HepG2 (cell line): ENCODE measurements around the gene DGUOK. TPM values are rescaled to one million over a fixed set of nuclear protein-coding genes. Genes with fewer than 3 reads are reported as not detected.

Experiments
- CENPX ChIP-seq: sonication (generic); formaldehyde crosslinking; IDR thresholded peaks from 2 replicates; pipeline ENCODE4 v1.9.0; 2021; ENCODE audit warnings: mild to moderate bottlenecking, missing genetic modification reagents, moderate library complexity
- EEA1 ChIP-seq: sonication (generic); formaldehyde crosslinking; IDR thresholded peaks from 2 replicates; pipeline ENCODE4 v1.5.1; 2020; ENCODE audit warnings: mild to moderate bottlenecking, missing genetic modification reagents, borderline replicate concordance
- GFI1 ChIP-seq: sonication (generic); formaldehyde crosslinking; IDR thresholded peaks from 2 replicates; pipeline ENCODE4 v1.5.0; 2020; ENCODE audit warnings: missing genetic modification reagents, mild to moderate bottlenecking, borderline replicate concordance
- HNF4G ChIP-seq, 2 experiments: sonication (generic) in 1 of 2; formaldehyde crosslinking in 1 of 2; IDR thresholded peaks; 2 replicates each; pipeline versions ENCODE4 v1.4.0 to v1.6.1; 2011 to 2020; ENCODE audit warnings: borderline replicate concordance in 2 of 2, low read depth in 2 of 2, mild to moderate bottlenecking in 2 of 2, low read length in 1 of 2, missing genetic modification reagents in 1 of 2, moderate library complexity in 1 of 2
- MED13 ChIP-seq: sonication (generic); formaldehyde crosslinking; IDR thresholded peaks from 2 replicates; pipeline ENCODE4 v1.5.0; 2020; ENCODE audit warnings: missing genetic modification reagents
- RFXANK ChIP-seq: IDR thresholded peaks from 2 replicates; pipeline ENCODE4 v1.6.1; 2016
- SATB2 ChIP-seq: sonication (generic); formaldehyde crosslinking; IDR thresholded peaks from 2 replicates; pipeline ENCODE4 v1.5.0; 2020; ENCODE audit warnings: missing genetic modification reagents
- SKI ChIP-seq: fragments of 450-650 bp; IDR thresholded peaks from one replicate; pipeline ENCODE4 v1.6.1; 2018; ENCODE audit warnings: mild to moderate bottlenecking; ENCODE audit not compliant: partially characterized antibody
- TMF1 ChIP-seq: sonication (generic); formaldehyde crosslinking; IDR thresholded peaks from 2 replicates; pipeline ENCODE4 v1.8.1; 2022; ENCODE audit warnings: low read depth, missing genetic modification reagents
- YEATS2 ChIP-seq: sonication (generic); formaldehyde crosslinking; IDR thresholded peaks from 2 replicates; pipeline ENCODE4 v1.4.0; 2020; ENCODE audit warnings: missing genetic modification reagents, borderline replicate concordance
- ZBTB20 ChIP-seq: sonication (generic); formaldehyde crosslinking; IDR thresholded peaks from 2 replicates; pipeline ENCODE4 v1.8.1; 2023; ENCODE audit warnings: missing genetic modification reagents, low read depth, mild to moderate bottlenecking, borderline replicate concordance
- ZNF225 ChIP-seq: sonication (generic); formaldehyde crosslinking; IDR thresholded peaks from 2 replicates; pipeline ENCODE4 v1.4.0; 2020; ENCODE audit warnings: mild to moderate bottlenecking, missing genetic modification reagents
- ZNF260 ChIP-seq: sonication (generic); formaldehyde crosslinking; IDR thresholded peaks from 2 replicates; pipeline ENCODE4 v1.4.0; 2020; ENCODE audit warnings: missing genetic modification reagents, low read depth, mild to moderate bottlenecking, borderline replicate concordance
- ZNF317 ChIP-seq: sonication (generic); formaldehyde crosslinking; IDR thresholded peaks from 2 replicates; pipeline ENCODE4 v1.5.0; 2020; ENCODE audit warnings: mild to moderate bottlenecking, missing genetic modification reagents
- ZNF501 ChIP-seq: sonication (generic); formaldehyde crosslinking; IDR thresholded peaks from 2 replicates; pipeline ENCODE4 v1.5.1; 2020; ENCODE audit warnings: mild to moderate bottlenecking, moderate library complexity, missing genetic modification reagents
- ZNF558 ChIP-seq: sonication (generic); formaldehyde crosslinking; IDR thresholded peaks from 2 replicates; pipeline ENCODE4 v1.9.0; 2022; ENCODE audit warnings: mild to moderate bottlenecking, missing genetic modification reagents, borderline replicate concordance
- ZNF607 ChIP-seq: sonication (generic); formaldehyde crosslinking; IDR thresholded peaks from 2 replicates; pipeline ENCODE4 v1.5.1; 2020; ENCODE audit warnings: missing genetic modification reagents, mild to moderate bottlenecking, borderline replicate concordance
- ZNF616 ChIP-seq: sonication (generic); formaldehyde crosslinking; IDR thresholded peaks from 2 replicates; pipeline ENCODE4 v1.5.0; 2020; ENCODE audit warnings: low read depth, mild to moderate bottlenecking, missing genetic modification reagents
- polyA plus RNA-seq, 8 experiments: library from polyadenylated mRNA; depleted of rRNA in 3 of 8; stranded (reverse) in 7 of 8; unstranded in 1 of 8; fragments of >200 nt; fragmentation: Illumina TruSeq in 4 of 8; extraction: Trizol in 4 of 8; gene quantifications; 2 replicates each; pipeline versions ENCODE4 v1.2.1 to v1.2.3, GENCODE V29; 2011 to 2016; ENCODE audit warnings: low read depth in 4 of 8, missing spikeins in 1 of 8, mixed read lengths in 1 of 8; ENCODE audit not compliant: insufficient read depth in 1 of 8
- total RNA-seq, 5 experiments: library from RNA; depleted of rRNA; stranded (reverse); fragments of >200 nt; fragmentation: Illumina TruSeq; extraction: Trizol; gene quantifications; 2 replicates each; pipeline ENCODE4 v1.2.3, GENCODE V29; 2016; ENCODE audit warnings: low read depth in 1 of 5
- TF ChIP-seq, protein P1 (sequence below): IDR thresholded peaks from 2 replicates; pipeline ENCODE4 v1.6.1; 2016; ENCODE audit warnings: low read depth
- TF ChIP-seq, protein P2 (sequence below): sonication (generic); formaldehyde crosslinking; IDR thresholded peaks from 2 replicates; pipeline ENCODE4 v1.5.1; 2020; ENCODE audit warnings: missing genetic modification reagents, mild to moderate bottlenecking, borderline replicate concordance
- TF ChIP-seq, protein P3 (sequence below): sonication (generic); formaldehyde crosslinking; conservative IDR thresholded peaks from 2 replicates; pipeline ENCODE4 v1.8.0; 2022; ENCODE audit warnings: mild to moderate bottlenecking, moderate library complexity, missing genetic modification reagents
- TF ChIP-seq, protein P4 (sequence below): sonication (generic); formaldehyde crosslinking; IDR thresholded peaks from 2 replicates; pipeline ENCODE4 v1.4.0; 2020; ENCODE audit warnings: missing genetic modification reagents

Gene DGUOK
- total and polyA plus RNA-seq, 2 of the 13 experiments (the other 11 are each of a cell fraction or from before 2014, with no cell fraction given), result 105 to 137 TPM

DNA sequence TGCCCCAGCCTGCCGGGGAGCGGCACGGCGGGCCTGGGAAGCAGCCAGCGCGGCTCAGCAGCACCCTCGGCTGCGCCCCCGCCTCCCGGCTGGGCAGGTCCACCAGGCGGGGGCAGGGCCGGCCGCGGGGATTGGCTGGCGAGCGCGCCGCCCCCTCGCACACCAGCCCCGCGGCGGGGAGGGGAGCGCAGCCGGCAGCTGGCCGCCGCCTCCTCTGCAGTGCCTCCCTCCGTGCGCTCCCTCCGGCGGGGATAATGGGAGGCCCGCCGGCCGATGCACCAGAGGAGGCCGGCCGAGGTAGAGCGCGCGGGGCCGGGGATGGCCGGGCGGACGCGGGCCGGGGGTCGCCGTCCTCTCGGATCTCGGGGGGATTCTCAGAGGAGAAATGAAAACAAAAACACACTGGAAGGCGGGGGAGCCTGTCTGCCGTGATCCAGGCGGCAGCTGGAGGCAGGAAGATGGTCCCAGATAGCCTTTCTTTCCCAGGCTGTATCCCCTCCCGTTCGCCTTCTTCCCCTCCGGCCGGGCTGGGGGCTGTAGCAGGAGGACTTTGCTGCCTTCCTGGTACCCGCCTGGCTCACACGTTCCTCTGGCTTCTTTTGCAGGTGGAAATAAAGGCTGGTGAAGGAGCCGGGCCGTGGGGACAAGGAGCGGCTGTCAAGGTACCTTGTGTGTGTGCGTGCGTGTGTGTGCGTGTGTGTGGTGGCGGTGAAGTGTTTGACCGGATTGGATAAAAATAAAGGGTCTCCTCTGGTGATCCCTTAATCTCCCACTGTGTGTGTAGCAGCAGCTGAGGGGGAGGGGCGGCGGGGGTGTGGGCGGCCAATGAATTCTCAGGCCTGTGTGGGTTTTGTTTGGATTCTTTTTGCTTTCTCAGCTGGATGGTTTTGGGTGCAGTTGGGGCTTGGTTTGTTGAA is 76.1 kb downstream of the DGUOK start (continued):
- TF ChIP-seq SATB2 (CRISPR knock-in tag) (no peak), GFI1 (CRISPR knock-in tag) (no peak), ZNF317 (no peak), CENPX (CRISPR knock-in tag) (no peak), ZNF260 (no peak), YEATS2 (CRISPR knock-in tag) (no peak), HNF4G (IDR thresholded peaks at IDR 0.05; ENCODE audit: borderline replicate concordance, low read depth, low read length) (no peak), HNF4G (CRISPR knock-in tag; IDR thresholded peaks at IDR 0.05; ENCODE audit: borderline replicate concordance, low read depth) (no peak), MED13 (CRISPR knock-in tag) (no peak), ZNF501 (no peak), TMF1 (no peak), RFXANK (CRISPR knock-in tag) (no peak), ZBTB20 (CRISPR knock-in tag) (no peak), ZNF616 (no peak), SKI (peak; percentile 69), EEA1 (CRISPR knock-in tag) (no peak), ZNF225 (no peak), ZNF558 (CRISPR knock-in tag) (no peak), ZNF607 (CRISPR knock-in tag) (no peak)
- TF ChIP-seq, protein P1, sequence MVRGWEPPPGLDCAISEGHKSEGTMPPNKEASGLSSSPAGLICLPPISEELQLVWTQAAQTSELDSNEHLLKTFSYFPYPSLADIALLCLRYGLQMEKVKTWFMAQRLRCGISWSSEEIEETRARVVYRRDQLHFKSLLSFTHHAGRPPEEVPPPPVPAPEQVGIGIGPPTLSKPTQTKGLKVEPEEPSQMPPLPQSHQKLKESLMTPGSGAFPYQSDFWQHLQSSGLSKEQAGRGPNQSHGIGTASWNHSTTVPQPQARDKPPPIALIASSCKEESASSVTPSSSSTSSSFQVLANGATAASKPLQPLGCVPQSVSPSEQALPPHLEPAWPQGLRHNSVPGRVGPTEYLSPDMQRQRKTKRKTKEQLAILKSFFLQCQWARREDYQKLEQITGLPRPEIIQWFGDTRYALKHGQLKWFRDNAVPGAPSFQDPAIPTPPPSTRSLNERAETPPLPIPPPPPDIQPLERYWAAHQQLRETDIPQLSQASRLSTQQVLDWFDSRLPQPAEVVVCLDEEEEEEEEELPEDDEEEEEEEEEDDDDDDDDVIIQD, result no peak
- TF ChIP-seq, protein P2, sequence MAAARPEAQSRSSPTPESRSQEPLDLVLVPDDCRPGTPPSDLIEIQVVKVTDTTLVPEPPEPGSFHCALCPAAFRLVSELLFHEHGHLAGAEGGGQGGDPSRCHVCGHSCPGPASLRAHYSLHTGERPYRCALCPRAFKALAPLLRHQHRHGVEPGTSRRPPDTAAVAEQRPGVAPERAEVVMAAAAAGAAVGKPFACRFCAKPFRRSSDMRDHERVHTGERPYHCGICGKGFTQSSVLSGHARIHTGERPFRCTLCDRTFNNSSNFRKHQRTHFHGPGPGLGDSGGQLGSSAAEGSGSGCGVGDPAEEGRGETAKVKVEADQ (CRISPR knock-in tag), result no peak; the same call in 1 of the 2 replicates
- TF ChIP-seq, protein P3, sequence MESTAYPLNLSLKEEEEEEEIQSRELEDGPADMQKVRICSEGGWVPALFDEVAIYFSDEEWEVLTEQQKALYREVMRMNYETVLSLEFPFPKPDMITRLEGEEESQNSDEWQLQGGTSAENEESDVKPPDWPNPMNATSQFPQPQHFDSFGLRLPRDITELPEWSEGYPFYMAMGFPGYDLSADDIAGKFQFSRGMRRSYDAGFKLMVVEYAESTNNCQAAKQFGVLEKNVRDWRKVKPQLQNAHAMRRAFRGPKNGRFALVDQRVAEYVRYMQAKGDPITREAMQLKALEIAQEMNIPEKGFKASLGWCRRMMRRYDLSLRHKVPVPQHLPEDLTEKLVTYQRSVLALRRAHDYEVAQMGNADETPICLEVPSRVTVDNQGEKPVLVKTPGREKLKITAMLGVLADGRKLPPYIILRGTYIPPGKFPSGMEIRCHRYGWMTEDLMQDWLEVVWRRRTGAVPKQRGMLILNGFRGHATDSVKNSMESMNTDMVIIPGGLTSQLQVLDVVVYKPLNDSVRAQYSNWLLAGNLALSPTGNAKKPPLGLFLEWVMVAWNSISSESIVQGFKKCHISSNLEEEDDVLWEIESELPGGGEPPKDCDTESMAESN (CRISPR knock-in tag), result no peak
- TF ChIP-seq, protein P4, sequence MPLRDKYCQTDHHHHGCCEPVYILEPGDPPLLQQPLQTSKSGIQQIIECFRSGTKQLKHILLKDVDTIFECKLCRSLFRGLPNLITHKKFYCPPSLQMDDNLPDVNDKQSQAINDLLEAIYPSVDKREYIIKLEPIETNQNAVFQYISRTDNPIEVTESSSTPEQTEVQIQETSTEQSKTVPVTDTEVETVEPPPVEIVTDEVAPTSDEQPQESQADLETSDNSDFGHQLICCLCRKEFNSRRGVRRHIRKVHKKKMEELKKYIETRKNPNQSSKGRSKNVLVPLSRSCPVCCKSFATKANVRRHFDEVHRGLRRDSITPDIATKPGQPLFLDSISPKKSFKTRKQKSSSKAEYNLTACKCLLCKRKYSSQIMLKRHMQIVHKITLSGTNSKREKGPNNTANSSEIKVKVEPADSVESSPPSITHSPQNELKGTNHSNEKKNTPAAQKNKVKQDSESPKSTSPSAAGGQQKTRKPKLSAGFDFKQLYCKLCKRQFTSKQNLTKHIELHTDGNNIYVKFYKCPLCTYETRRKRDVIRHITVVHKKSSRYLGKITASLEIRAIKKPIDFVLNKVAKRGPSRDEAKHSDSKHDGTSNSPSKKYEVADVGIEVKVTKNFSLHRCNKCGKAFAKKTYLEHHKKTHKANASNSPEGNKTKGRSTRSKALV (CRISPR knock-in tag), result no peak
